Mesothelial cell of epicardium (in vitro differentiated cells): Measurements from ENCODE around the gene SLC25A5. TPM values are rescaled to one million over a fixed set of nuclear protein-coding genes. Genes with fewer than 3 reads are reported as not detected.
A peak's percentile ranks its signal among the peaks of the same experiment; 100 is the strongest.
"Not testable (repeated sequence)": the region's sequence is repeated elsewhere in the genome, so short reads cannot be mapped to it uniquely, and the experiment has no call there.

Source experiments
- DNase-seq, 2 experiments: peaks; one replicate each; pipeline ENCODE4 v3.0.0; 2021; ENCODE audit warnings: low spot score in 2 of 2; ENCODE audit not compliant: unreplicated experiment in 2 of 2
- H3K27ac Mint-ChIP-seq: 2 replicates; pipeline ENCODE4 v1.8.0; 2021; ENCODE audit warnings: mixed read lengths
- H3K27me3 Mint-ChIP-seq: 2 replicates; pipeline ENCODE4 v1.8.0; 2021; ENCODE audit warnings: low read depth, mixed read lengths
- H3K36me3 Mint-ChIP-seq: 2 replicates; pipeline ENCODE4 v1.8.0; 2021; ENCODE audit warnings: mixed read lengths
- H3K4me1 Mint-ChIP-seq: 2 replicates; pipeline ENCODE4 v1.8.0; 2021; ENCODE audit warnings: mixed read lengths
- H3K4me3 Mint-ChIP-seq: 2 replicates; pipeline ENCODE4 v1.8.0; 2021; ENCODE audit warnings: mild to moderate bottlenecking, moderate library complexity, mixed read lengths
- H3K9me3 Mint-ChIP-seq: 2 replicates; pipeline ENCODE4 v1.8.0; 2021; ENCODE audit warnings: mixed read lengths
- total RNA-seq: library from RNA; stranded (reverse); gene quantifications from 3 replicates; pipeline ENCODE4 v1.2.1, GENCODE V29; 2021
- TF ChIP-seq, protein P1 (sequence below): fragments of 200-600 bp; sonication (generic); IDR thresholded peaks from one replicate; pipeline ENCODE4 v1.5.0; 2021; ENCODE audit warnings: antibody characterized with exemption; ENCODE audit not compliant: unreplicated experiment

The SLC25A5 gene
- total RNA-seq, 1 donor from 2014 or later = 179 TPM

DNA sequence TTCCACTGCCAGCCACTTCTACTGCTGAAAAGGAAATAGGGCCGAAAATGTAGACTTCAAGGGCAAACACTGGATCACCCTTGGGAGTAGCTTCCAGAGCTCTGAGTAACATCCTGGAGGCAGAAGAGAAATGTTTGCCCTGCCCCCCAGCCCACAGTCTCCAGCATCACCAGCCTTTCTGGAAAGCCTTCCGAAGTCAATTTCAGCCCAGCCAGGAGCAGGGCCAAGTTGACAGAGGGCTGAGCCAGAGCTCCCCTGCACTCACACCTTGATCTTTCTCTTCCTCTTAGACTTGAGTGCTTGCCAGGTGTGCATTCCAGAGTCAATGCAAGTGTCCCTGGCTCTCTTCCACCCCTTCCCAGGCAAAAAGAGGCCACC, 35.2 kb downstream of the SLC25A5 start:
- Mint-ChIP-seq H3K27ac (no peak overlapping the region), H3K4me3 (no peak overlapping the region), H3K4me1 (no peaks in the 10 kb centered on the region), H3K27me3 (no peaks in the 10 kb centered on the region), H3K36me3 (peaks cover 2% of the 10 kb centered on the region), H3K9me3 (peaks cover 3% of the 10 kb centered on the region)
- no peak for DNase-seq
- TF ChIP-seq, protein P1, sequence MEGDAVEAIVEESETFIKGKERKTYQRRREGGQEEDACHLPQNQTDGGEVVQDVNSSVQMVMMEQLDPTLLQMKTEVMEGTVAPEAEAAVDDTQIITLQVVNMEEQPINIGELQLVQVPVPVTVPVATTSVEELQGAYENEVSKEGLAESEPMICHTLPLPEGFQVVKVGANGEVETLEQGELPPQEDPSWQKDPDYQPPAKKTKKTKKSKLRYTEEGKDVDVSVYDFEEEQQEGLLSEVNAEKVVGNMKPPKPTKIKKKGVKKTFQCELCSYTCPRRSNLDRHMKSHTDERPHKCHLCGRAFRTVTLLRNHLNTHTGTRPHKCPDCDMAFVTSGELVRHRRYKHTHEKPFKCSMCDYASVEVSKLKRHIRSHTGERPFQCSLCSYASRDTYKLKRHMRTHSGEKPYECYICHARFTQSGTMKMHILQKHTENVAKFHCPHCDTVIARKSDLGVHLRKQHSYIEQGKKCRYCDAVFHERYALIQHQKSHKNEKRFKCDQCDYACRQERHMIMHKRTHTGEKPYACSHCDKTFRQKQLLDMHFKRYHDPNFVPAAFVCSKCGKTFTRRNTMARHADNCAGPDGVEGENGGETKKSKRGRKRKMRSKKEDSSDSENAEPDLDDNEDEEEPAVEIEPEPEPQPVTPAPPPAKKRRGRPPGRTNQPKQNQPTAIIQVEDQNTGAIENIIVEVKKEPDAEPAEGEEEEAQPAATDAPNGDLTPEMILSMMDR = no peak

DNA sequence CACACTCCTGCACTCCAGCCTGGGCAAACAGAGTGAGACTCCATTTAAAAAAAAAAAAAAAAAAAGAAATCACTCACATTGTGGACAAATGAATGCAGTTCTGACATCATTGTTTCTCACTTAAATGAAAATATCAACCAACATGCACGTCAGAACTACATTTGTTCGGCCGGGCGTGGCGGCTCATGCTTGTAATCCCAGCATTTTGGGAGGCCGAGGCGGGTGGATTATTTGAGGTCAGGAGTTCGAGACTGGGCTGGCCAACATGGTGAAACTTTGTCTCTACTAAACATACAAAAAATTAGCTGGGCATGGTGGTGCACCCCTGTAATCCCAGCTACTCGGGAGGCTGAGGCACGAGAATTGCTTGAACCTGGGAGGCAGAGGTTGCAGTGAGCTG, 36.9 kb downstream of the SLC25A5 start:
- DNase-seq, H3K4me3 Mint-ChIP-seq, H3K4me1 Mint-ChIP-seq, H3K27me3 Mint-ChIP-seq, H3K9me3 Mint-ChIP-seq, H3K27ac Mint-ChIP-seq, H3K36me3 Mint-ChIP-seq: not testable (repeated sequence)

DNA sequence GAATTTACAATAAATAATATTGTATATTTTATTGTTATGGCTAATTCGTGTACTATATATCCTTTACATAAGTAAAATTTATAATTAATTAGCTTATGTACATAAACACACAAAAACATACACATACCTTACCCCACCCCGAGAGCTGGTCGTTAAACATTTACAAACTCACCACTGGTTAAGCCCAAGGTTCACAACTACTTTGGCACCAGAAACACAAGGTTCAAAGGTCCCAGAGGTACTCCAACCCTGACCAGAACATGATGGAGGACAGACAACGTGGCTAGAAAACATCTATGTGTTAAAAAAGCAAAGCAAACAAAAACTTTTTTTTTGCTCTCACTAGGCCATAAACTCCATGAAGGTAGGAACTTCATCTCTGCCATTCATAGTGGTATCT, 37.7 kb downstream of the SLC25A5 start:
- Mint-ChIP-seq H3K4me3 (no peak overlapping the region), H3K9me3 (peaks cover 3% of the 10 kb centered on the region), H3K27ac (no peak overlapping the region), H3K36me3 (peaks cover 2% of the 10 kb centered on the region), H3K4me1 (no peaks in the 10 kb centered on the region), H3K27me3 (no peaks in the 10 kb centered on the region)
- TF ChIP-seq, protein P1 = no peak
- no peak for DNase-seq

DNA sequence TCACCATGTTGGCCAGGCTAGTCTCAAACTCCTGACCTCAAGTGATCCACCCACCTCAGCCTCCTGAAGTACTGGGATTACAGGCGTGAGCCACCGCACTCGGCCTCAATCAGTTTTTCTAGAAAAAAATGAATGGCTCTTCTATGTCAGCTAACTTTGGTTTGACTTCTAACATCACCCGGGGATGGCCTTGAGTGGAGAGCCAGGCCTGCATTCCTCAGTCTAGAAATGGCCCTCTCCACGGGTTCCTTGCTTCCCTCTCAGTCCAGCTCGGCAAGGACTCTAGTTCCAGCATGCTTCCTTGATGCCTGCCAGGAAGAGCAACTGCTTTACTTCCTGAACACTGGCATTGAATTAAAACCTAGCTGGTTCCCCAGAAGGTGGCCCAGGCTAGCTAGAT, 39.0 kb downstream of the SLC25A5 start:
- peaks cover 2% of the 10 kb centered on the region for H3K36me3 Mint-ChIP-seq

DNA sequence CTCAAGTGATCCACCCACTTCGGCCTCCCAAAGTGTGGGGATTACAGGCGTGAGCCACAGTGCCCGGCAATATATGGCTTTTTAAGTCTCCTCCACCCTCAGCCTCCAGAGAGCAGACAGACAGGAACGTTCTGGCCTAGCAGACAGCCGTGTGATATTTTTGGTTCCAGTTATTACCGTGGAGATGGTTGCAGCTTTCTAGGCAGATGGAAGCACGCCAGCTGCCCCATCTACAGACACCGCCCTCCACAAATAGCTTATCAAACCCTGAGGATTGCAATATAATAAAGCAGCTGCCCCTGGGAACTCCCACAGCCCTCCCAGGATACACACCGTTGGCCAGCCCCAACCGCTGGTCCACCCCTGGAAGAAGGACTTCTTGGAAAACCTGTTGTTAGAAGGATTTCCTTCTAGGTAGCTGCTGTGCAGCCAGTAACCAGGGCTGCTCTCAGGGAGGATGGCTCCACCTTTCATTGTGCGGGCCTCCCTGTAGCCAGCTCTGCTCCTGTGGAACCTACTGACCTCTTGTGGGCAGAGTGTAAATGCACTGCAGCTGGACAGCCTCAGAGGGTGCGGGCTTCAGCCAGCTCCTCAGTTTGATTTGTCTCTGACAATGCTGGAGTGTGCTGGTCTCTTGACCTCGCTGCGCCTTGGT, 44.0 kb downstream of the SLC25A5 start:
- H3K36me3 Mint-ChIP-seq = no peaks in the 10 kb centered on the region
- TF ChIP-seq, protein P1 = no peak
- H3K4me1 Mint-ChIP-seq = no peaks in the 10 kb centered on the region
- no peaks in the 10 kb centered on the region for H3K9me3 Mint-ChIP-seq
- DNase-seq = peak in 1 of 2 experiments; percentile 40
- H3K4me3 Mint-ChIP-seq = no peak overlapping the region
- H3K27me3 Mint-ChIP-seq = no peaks in the 10 kb centered on the region
- no peak overlapping the region for H3K27ac Mint-ChIP-seq

More for the DNA sequence above, 39.0 kb downstream of the SLC25A5 start:
- DNase-seq = no peak
- Mint-ChIP-seq H3K27me3 (no peaks in the 10 kb centered on the region), H3K4me3 (no peak overlapping the region), H3K9me3 (peaks cover 3% of the 10 kb centered on the region), H3K4me1 (no peaks in the 10 kb centered on the region), H3K27ac (no peak overlapping the region)
- TF ChIP-seq, protein P1 = no peak

DNA sequence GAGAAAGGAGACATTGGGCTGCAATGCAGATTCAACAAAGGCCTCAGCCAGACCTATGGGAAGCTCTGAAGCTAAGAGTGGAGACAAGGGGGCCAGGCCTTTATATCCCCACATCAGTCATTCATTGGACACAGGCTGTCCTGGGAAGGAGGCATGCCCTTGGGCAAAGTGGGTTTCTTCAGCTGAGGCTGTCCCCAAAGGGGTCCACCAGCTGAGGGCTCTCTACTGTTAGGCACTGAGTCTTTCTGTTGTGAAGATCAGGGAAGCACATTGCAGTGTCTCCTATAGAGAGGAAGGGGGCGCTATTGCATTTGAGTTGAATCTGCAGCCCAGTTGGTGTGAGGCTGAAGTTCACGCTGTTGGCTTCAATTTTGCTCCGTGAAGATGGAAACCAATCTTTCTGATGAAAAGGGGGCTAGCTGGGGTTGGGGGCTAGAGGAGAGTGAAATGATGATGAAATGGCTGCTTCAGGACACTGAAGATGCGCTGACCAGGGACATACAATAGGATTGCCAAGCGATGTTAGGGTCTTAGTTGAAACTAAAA, 48.0 kb downstream of the SLC25A5 start:
- Mint-ChIP-seq H3K4me1 (no peaks in the 10 kb centered on the region), H3K27ac (no peak overlapping the region), H3K4me3 (no peak overlapping the region), H3K27me3 (no peaks in the 10 kb centered on the region), H3K36me3 (no peaks in the 10 kb centered on the region), H3K9me3 (peaks cover 8% of the 10 kb centered on the region)
- no peak for DNase-seq
- TF ChIP-seq, protein P1 = peak; percentile 68
